ENCODE data around the gene SFMBT2.

DNA sequence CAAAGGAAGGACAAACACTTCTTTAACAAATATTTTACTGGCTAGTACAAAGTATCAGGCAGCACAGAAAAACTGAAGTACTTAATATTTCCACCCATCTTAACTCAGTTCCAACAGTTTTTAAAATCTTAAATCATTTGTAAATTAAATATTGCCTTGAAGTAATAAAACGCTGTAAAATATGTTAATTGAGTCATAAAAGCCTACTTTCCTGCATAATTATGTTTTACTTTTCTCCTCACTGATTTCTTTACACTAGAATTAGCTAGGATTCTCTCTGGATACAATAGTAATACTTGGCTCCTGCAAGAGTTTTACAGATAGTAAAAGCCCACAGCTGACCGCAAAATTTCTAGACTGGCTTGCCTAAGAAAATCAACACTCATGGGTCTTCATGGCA lies 74.9 kb downstream of the SFMBT2 start:
- TF ChIP-seq, protein P1, sequence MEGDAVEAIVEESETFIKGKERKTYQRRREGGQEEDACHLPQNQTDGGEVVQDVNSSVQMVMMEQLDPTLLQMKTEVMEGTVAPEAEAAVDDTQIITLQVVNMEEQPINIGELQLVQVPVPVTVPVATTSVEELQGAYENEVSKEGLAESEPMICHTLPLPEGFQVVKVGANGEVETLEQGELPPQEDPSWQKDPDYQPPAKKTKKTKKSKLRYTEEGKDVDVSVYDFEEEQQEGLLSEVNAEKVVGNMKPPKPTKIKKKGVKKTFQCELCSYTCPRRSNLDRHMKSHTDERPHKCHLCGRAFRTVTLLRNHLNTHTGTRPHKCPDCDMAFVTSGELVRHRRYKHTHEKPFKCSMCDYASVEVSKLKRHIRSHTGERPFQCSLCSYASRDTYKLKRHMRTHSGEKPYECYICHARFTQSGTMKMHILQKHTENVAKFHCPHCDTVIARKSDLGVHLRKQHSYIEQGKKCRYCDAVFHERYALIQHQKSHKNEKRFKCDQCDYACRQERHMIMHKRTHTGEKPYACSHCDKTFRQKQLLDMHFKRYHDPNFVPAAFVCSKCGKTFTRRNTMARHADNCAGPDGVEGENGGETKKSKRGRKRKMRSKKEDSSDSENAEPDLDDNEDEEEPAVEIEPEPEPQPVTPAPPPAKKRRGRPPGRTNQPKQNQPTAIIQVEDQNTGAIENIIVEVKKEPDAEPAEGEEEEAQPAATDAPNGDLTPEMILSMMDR (IDR thresholded peaks at IDR 0.05) = no peak
- no peak for TF ChIP-seq ZFX (IDR thresholded peaks at IDR 0.05; ENCODE audit: borderline replicate concordance)
